CD4-positive, alpha-beta T cell treated with Interleukin-6 at 100 ng/mL for 8 hours (primary cell): ENCODE measurements around the gene H3-3A.
"Not testable (repeated sequence)": the region's sequence is repeated elsewhere in the genome, so short reads cannot be mapped to it uniquely, and the experiment has no call there.

Experiments used
- DNase-seq: peaks from one replicate; pipeline ENCODE4 v3.0.0-alpha.2; 2020; ENCODE audit warnings: mixed read lengths, low spot score

H3-3A gene

GRCh38 chr1:226085675-226086285, 23.3 kb downstream of the H3-3A start:
- DNase-seq, result no peak

GRCh38 chr1:226086776-226087175, 24.3 kb downstream of the H3-3A start:
- DNase-seq, result no peak

GRCh38 chr1:226091461-226091860, 28.9 kb downstream of the H3-3A start:
- no peak for DNase-seq

GRCh38 chr1:226092048-226092820, 29.7 kb downstream of the H3-3A start:
- DNase-seq, result not testable (repeated sequence)

- DNase-seq, result no peak
These were observed 30.4 kb downstream of the H3-3A start for GRCh38 chr1:226092965-226093364.

- DNase-seq, result no peak
These were observed 31.1 kb downstream of the H3-3A start for GRCh38 chr1:226093621-226094020.

GRCh38 chr1:226094451-226094850, 31.9 kb downstream of the H3-3A start:
- no peak for DNase-seq

- no peak for DNase-seq
These were observed 32.8 kb downstream of the H3-3A start for GRCh38 chr1:226095286-226095685.

- no peak for DNase-seq
These were observed 35.5 kb downstream of the H3-3A start for GRCh38 chr1:226097866-226098625.

- no peak for DNase-seq
These were observed 36.6 kb downstream of the H3-3A start for GRCh38 chr1:226098870-226099835.

- DNase-seq, result peak; percentile 29
These were observed 38.2 kb downstream of the H3-3A start for GRCh38 chr1:226100436-226101391.

- no peak for DNase-seq
These were observed 42.2 kb downstream of the H3-3A start for GRCh38 chr1:226104671-226105121.

- no peak for DNase-seq
These were observed 45.2 kb downstream of the H3-3A start for GRCh38 chr1:226107471-226108460.

GRCh38 chr1:226108935-226109828, 46.7 kb downstream of the H3-3A start:
- DNase-seq, result no peak

- peak; percentile 74 for DNase-seq
These were observed 47.3 kb downstream of the H3-3A start for GRCh38 chr1:226109829-226110248.

- peak; percentile 49 for DNase-seq
These were observed 48.0 kb downstream of the H3-3A start for GRCh38 chr1:226110249-226111097.
